Tibial nerve (tissue), 4 donors: ENCODE measurements around the gene EYA3. TPM values are rescaled to one million over a fixed set of nuclear protein-coding genes. Genes with fewer than 3 reads are reported as not detected.

Source experiments
- DNase-seq, 2 donors: peaks; one replicate each; pipeline ENCODE4 v3.0.0-alpha.2; 2019; ENCODE audit warnings: low spot score in 2 of 2
- H3K27ac ChIP-seq, 4 donors: fragments of 200-600 bp; sonication (generic) in 3 of 4; one replicate each; pipeline ENCODE4 v1.5.1; 2017 to 2019; ENCODE audit warnings: mild to moderate bottlenecking in 1 of 4
- H3K27me3 ChIP-seq, 2 donors: fragments of 200-600 bp; sonication (generic) in 1 of 2; one replicate each; pipeline versions ENCODE4 v1.5.1 to v1.6.0; 2017 to 2019
- H3K36me3 ChIP-seq, 3 donors: fragments of 200-600 bp; sonication (generic); one replicate each; pipeline ENCODE4 v1.5.1; 2018 to 2019
- H3K4me1 ChIP-seq, 4 donors: fragments of 200-600 bp; sonication (generic) in 3 of 4; one replicate each; pipeline ENCODE4 v1.5.1; 2017 to 2019
- H3K4me3 ChIP-seq, 4 donors: fragments of 200-600 bp; sonication (generic) in 3 of 4; one replicate each; pipeline ENCODE4 v1.5.1; 2017 to 2019; ENCODE audit warnings: mild to moderate bottlenecking in 1 of 4, moderate library complexity in 1 of 4
- H3K9me3 ChIP-seq, 4 donors: fragments of 200-600 bp; sonication (generic) in 3 of 4; one replicate each; pipeline ENCODE4 v1.5.1; 2017 to 2019
- EP300 ChIP-seq, 2 donors: sonication (generic); formaldehyde crosslinking; IDR thresholded peaks; one replicate each; pipeline ENCODE4 v1.6.1; 2017; ENCODE audit warnings: antibody characterized with exemption in 2 of 2, mild to moderate bottlenecking in 1 of 2
- POLR2A ChIP-seq, 2 donors: fragments of 450-650 bp; IDR thresholded peaks; one replicate each; pipeline ENCODE4 v1.6.1; 2017; ENCODE audit warnings: antibody characterized with exemption in 2 of 2, mild to moderate bottlenecking in 2 of 2, moderate library complexity in 2 of 2
- WGBS, 2 donors: methylation state at CpG; one replicate each; pipeline ENCODE4 v1.1.5; 2018; 5-methylcytosine and 5-hydroxymethylcytosine counted together
- total RNA-seq, 4 donors: library from RNA; depleted of rRNA; stranded (reverse); fragments of >200 nt; gene quantifications; one replicate each; pipeline ENCODE4 v1.1.0, GENCODE V29; 2016
- TF ChIP-seq, protein P1 (sequence below), 5 experiments: fragments of 200-600 bp in 3 of 5; fragments of 450-650 bp in 2 of 5; sonication (generic) in 3 of 5; IDR thresholded peaks; one replicate each; pipeline ENCODE4 v1.5.1; 2016 to 2019; ENCODE audit warnings: antibody characterized with exemption in 5 of 5, mild to moderate bottlenecking in 3 of 5, moderate library complexity in 2 of 5

Gene EYA3
- total RNA-seq, 4 donors from 2014 or later: 9.2 to 17.6 (median 14.6) TPM

GRCh38 chr1:27957655-27958054, 130.8 kb downstream of the EYA3 start:
- no peaks in the 10 kb centered on the region for H3K9me3 ChIP-seq
- TF ChIP-seq, protein P1, sequence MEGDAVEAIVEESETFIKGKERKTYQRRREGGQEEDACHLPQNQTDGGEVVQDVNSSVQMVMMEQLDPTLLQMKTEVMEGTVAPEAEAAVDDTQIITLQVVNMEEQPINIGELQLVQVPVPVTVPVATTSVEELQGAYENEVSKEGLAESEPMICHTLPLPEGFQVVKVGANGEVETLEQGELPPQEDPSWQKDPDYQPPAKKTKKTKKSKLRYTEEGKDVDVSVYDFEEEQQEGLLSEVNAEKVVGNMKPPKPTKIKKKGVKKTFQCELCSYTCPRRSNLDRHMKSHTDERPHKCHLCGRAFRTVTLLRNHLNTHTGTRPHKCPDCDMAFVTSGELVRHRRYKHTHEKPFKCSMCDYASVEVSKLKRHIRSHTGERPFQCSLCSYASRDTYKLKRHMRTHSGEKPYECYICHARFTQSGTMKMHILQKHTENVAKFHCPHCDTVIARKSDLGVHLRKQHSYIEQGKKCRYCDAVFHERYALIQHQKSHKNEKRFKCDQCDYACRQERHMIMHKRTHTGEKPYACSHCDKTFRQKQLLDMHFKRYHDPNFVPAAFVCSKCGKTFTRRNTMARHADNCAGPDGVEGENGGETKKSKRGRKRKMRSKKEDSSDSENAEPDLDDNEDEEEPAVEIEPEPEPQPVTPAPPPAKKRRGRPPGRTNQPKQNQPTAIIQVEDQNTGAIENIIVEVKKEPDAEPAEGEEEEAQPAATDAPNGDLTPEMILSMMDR (IDR thresholded peaks at IDR 0.05): no peak
- TF ChIP-seq POLR2A (IDR thresholded peaks at IDR 0.05) (no peak), EP300 (IDR thresholded peaks at IDR 0.05) (no peak)
- no peak for DNase-seq
- no peaks in the 10 kb centered on the region for H3K27me3 ChIP-seq
- H3K36me3 ChIP-seq: no peaks in the 10 kb centered on the region
- H3K27ac ChIP-seq: no peak overlapping the region
- WGBS, 2 donors: 93 to 96% methylated on average over 5 of the region's 5 CpGs
- no peak overlapping the region for H3K4me3 ChIP-seq
- H3K4me1 ChIP-seq: peaks cover 0 to 31% (median 14%) of the 10 kb centered on the region in 4 donors

DNA sequence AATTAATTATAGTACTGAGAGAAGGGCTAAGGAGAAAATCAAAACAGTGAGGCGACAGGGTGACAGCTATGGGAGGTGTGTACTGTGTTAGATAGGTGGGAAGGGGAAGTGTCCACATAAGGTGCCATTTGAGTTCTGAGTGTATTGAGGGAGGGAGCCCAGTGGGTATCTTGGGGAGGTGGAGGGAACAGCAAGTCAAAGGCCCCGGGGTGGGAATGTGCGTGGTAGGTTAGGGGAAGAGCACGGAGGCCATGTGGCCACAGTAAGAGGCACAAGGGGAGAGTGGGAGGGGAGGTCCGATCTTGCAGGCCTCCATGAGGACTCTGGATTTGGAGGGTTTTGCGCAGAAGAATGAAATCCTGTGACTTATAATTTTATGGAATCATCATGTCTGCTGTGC, 131.6 kb downstream of the EYA3 start:
- TF ChIP-seq POLR2A (IDR thresholded peaks at IDR 0.05) (no peak), EP300 (IDR thresholded peaks at IDR 0.05) (no peak)
- TF ChIP-seq, protein P1 (IDR thresholded peaks at IDR 0.05): no peak
- no peaks in the 10 kb centered on the region for H3K9me3 ChIP-seq
- H3K36me3 ChIP-seq: no peaks in the 10 kb centered on the region
- no peak overlapping the region for H3K4me3 ChIP-seq
- peaks cover 0 to 26% (median 14%) of the 10 kb centered on the region in 4 donors for H3K4me1 ChIP-seq
- H3K27ac ChIP-seq: no peak overlapping the region
- H3K27me3 ChIP-seq: no peaks in the 10 kb centered on the region
- 75 to 80% methylated on average over 6 of the region's 6 CpGs for WGBS, 2 donors
- no peak for DNase-seq

GRCh38 chr1:27955076-27955475, 133.3 kb downstream of the EYA3 start:
- H3K4me3 ChIP-seq: no peak overlapping the region
- peaks cover 0 to 9% (median 1%) of the 10 kb centered on the region in 4 donors for H3K4me1 ChIP-seq
- H3K36me3 ChIP-seq: no peaks in the 10 kb centered on the region
- no peak overlapping the region for H3K27ac ChIP-seq
- WGBS, 2 donors: 88 to 90% methylated on average over 6 of the region's 6 CpGs
- TF ChIP-seq, protein P1 (IDR thresholded peaks at IDR 0.05): no peak
- TF ChIP-seq POLR2A (IDR thresholded peaks at IDR 0.05) (no peak), EP300 (IDR thresholded peaks at IDR 0.05) (no peak)
- H3K9me3 ChIP-seq: no peaks in the 10 kb centered on the region
- DNase-seq: no peak
- no peaks in the 10 kb centered on the region for H3K27me3 ChIP-seq

DNA sequence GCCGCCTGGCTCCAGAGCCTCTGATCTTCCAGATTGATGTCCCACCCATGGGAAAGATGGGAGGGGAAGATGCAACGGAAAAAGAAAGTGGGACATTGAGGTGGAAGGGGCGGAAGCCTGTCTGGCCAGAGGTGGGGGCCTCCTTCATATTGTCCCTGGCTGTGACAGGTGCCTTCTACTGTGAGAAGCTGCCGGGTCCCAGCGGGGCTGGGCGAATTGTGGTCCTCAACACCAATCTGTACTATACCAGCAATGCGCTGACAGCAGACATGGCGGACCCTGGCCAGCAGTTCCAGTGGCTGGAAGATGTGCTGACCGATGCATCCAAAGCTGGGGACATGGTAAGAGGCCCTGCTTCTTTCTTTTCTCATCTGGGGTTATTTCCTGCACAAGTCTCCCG, 134.2 kb downstream of the EYA3 start:
- TF ChIP-seq EP300 (IDR thresholded peaks at IDR 0.05): no peak
- no peak for TF ChIP-seq POLR2A (IDR thresholded peaks at IDR 0.05)
- TF ChIP-seq, protein P1 (IDR thresholded peaks at IDR 0.05): no peak
- 92 to 95% methylated on average over 10 of the region's 10 CpGs for WGBS, 2 donors
- no peaks in the 10 kb centered on the region for H3K27me3 ChIP-seq
- peaks cover 0 to 8% (median 0%) of the 10 kb centered on the region in 4 donors for H3K4me1 ChIP-seq
- no peak overlapping the region for H3K27ac ChIP-seq
- no peak for DNase-seq
- H3K4me3 ChIP-seq: no peak overlapping the region
- no peaks in the 10 kb centered on the region for H3K9me3 ChIP-seq
- H3K36me3 ChIP-seq: no peaks in the 10 kb centered on the region

DNA sequence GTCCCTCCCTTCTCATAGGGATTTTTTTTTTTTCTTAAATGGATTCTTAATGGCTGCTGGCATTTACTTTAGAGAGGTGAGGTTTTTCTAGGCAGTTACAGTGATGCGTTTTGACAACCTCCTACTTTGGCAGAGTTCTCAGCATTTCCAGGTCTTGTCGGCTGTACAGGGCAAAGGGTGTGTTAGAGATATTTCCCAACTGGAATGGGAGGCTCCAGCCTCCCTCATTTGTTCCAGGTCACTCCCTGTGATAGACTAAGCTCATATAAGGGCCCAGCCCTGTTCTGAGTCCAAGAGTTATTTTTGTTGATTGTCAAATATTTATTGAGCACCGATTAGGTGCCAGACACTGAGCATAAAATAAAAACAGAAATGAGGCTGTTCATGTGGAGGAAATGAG, 136.3 kb downstream of the EYA3 start:
- Histone ChIP-seq H3K27ac (no peak overlapping the region), H3K9me3 (no peaks in the 10 kb centered on the region), H3K4me1 (no peaks in the 10 kb centered on the region), H3K36me3 (no peaks in the 10 kb centered on the region), H3K27me3 (no peaks in the 10 kb centered on the region), H3K4me3 (no peak overlapping the region)
- TF ChIP-seq POLR2A (IDR thresholded peaks at IDR 0.05): no peak
- TF ChIP-seq, protein P1 (IDR thresholded peaks at IDR 0.05): no peak
- no peak for TF ChIP-seq EP300 (IDR thresholded peaks at IDR 0.05)
- 69 to 70% methylated on average over 3 of the region's 3 CpGs for WGBS, 2 donors
- DNase-seq: no peak
